GM19043 (cell line): ENCODE data around the gene DMRT1.

ENCODE experiments used
- ATAC-seq: cut with Tn5 transposase; IDR thresholded peaks from one replicate; pipeline ENCODE4 v1.9.1; 2021; ENCODE audit warnings: low read depth; ENCODE audit not compliant: unreplicated experiment

The DMRT1 gene

DNA sequence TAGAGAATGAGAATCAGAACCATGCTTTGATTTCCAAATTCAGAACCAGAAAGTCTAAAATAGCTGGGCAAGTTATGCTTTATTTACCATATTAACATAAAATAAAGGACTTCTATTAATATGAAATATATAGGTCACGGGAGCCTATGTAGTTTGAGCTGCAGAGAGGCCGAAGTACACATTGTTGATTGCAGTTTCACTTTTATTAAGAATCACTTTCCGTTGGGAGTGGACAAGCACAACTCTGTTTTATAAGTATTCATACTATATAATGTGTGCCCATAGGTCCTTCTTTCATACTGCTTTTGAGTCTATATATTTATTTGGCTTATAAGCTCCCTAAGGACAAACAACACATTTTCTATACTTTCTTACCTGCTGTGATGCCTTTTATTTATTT is 76.2 kb downstream of the DMRT1 start:
- no peak for ATAC-seq

- ATAC-seq: no peak
Observed at GRCh38 chr9:920927-921326, 79.4 kb downstream of the DMRT1 start.

GRCh38 chr9:922171-922570 is 80.7 kb downstream of the DMRT1 start:
- ATAC-seq: no peak

DNA sequence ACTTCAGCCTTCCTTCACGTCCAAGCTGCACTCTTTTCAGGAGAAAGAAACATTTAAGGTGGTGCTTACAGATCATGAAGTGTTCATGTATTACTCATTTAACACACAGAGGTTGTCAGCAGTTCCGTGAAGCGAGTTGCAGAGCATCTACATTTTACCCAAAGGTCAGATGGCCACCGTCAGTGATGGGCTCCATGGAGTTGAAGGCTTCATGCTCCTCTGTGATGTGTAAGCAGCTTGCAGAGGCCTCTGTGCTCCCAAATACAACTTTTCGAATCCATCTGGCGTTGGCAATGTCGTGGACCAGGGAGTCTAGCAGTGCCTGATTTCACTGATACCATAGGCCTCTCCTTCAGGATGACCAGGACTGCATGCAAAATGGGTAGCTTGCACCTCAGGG is 81.2 kb downstream of the DMRT1 start:
- no peak for ATAC-seq

DNA sequence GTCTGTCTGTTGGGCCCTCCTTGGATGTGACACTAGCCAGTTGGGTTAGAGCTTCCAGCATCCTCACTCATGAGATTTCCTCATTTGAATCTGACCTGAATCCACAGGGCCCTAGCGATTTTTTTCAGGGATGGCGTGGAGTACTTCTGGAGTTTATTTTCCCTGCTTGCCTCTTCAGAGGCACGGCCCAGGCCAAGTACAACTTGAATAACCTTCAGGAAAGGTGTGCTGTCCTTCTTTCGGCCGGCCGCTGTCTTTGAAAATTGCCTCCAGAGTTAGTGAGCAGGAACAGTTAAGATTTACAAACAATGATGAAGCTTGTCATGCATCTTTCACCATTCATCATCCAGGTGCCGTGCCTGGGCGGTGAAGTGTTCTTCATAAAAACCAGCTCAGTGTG is 85.5 kb downstream of the DMRT1 start:
- ATAC-seq: no peak

DNA sequence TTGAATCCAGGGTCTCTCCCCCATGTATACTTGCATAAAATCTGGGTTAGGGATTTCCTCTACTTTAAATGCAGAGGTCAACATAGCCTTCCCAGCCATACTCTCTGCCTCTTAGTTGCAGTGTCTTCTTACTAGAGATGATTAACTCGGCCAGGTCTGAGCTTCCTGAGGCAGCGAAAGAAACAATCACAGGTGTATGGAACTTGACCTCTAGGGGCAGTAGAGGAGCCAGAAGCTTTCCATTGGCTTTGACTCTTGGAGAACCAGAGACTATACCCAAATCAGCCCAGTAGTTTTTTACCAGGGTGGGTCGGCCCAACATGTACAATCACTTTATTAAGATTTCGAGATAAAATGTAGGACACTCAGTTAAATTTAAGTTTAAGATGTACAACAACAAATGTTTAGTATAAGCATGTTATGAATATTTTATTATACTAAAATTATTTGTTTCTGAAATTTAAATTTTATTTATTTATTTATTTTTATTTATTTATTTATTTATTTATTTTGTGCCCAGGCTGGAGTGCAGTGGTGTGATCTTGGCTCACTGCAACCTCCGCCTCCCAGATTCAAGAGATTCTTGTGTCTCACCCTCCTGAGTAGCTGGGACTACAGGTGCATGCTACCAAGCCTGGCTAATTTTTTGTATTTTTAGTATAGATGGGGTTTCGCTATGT is 87.0 kb downstream of the DMRT1 start:
- peak; percentile 70 for ATAC-seq

DNA sequence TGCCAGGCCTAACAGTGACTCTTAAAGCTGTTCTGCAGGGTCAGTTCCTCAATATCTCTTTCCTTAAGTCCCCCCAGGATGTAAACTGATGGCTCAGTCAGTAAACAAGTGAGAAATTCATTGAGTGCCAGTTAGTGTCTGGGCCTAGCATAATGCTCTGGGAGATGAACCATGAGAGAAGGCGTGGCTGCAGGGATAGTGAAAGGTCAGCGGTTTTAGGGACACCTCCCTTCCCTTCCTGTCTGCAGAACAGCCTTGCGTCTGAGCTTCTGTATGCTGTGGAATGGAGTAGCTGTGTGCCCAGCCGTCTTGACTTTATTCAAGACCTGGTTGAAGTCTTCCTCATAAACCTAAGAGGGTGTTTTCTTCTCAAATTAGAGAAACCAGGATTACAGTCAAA is 88.2 kb downstream of the DMRT1 start:
- ATAC-seq: no peak

DNA sequence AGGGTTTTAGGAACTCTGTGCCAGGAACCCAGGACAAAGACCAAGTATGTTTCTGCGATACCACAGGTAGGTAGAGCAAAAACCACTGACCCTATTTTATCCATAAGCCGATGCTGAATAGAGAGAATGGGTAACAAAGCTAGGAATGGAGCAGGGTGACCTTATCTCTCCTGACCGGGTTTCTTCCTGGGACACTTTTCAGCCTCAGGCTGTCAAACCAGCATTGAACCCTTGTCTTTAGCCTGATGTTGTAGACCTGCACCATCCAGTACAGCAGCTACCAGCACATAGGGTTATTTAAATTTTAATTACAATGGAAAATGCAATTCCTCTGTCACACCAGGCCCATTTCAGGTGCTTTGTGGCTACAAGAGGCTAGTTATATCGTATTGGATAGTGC is 91.9 kb downstream of the DMRT1 start:
- ATAC-seq: no peak

GRCh38 chr9:935348-935965 is 94.0 kb downstream of the DMRT1 start:
- no peak for ATAC-seq

DNA sequence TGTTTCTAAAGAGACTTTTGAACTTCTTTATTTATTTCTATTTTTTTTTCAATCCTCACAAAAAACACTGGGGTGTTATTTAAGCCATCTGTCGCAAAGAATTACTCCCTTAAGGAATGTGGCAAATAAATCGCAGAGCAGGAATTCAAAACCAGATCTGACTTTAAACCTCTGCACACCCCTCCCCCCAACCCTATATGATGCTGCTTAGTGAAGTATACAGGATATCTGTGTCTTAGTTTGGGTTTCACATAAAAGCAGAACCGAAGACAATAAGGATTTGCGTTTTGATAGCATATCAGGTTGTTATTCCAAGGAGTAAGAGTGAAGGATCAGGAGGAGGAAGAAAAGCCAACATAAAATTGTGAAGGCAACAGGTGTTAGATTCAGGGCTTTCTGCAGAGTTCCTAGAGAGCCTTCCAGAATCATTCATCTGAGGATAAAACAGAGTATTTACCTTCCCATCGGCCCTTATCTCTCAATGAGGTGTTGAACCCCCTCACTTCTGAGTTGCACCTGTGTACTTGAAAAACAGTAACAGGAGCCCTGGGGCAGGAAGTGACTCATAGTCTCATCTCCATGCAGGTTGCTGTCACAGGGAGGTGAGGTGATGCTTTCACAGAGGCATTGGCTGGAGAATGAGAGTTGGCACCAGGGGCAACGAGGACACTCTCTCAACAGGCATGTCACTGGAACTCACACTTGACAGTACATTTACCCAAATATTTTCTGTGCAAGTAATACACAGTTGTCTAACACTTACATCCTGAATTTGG is 101.5 kb downstream of the DMRT1 start:
- no peak for ATAC-seq

GRCh38 chr9:947985-948384 is 106.5 kb downstream of the DMRT1 start:
- ATAC-seq: no peak

- no peak for ATAC-seq
Observed at GRCh38 chr9:948497-948896, 107.0 kb downstream of the DMRT1 start.

DNA sequence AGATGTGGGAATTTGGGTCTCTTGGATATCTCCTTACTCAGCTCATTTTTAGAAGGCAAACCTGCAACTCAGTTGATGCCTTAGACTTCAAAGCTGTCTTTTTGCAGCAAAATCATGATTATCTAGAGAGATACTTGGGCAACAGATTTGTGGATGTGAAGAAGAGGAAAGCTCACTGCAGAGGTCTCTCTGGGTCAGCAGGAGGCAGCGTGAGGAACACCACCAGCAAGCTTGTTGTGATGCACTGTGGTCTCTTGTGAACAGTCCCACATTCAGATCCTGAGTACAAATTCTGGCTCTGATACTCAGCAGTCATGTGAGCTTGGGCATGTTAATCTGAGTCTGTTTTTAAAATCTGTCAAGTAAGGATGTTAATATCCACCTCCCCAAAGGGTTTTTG is 108.6 kb downstream of the DMRT1 start:
- no peak for ATAC-seq

GRCh38 chr9:952546-952945 is 111.0 kb downstream of the DMRT1 start:
- no peak for ATAC-seq

GRCh38 chr9:959105-959504 is 117.6 kb downstream of the DMRT1 start:
- no peak for ATAC-seq

DNA sequence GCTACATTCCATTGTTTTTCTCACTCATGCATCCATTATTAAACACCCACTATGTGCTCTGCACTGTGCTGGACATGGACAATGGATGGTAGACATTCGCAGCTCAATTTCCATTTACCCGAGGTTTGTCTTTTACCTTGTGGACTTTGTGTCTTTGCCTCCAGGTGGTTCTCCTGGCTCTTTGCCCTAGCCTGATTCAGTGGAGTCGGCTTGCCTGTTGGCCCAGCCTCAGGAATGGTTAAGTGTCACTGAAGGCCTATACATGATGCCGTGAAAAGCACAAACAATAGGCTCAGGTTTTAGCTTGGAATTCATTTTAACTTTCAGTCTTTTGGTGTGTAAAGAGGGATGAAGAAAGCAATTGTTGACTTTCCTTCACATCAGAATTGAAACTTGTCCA is 118.4 kb downstream of the DMRT1 start:
- no peak for ATAC-seq

GRCh38 chr9:962023-962422 is 120.5 kb downstream of the DMRT1 start:
- no peak for ATAC-seq

DNA sequence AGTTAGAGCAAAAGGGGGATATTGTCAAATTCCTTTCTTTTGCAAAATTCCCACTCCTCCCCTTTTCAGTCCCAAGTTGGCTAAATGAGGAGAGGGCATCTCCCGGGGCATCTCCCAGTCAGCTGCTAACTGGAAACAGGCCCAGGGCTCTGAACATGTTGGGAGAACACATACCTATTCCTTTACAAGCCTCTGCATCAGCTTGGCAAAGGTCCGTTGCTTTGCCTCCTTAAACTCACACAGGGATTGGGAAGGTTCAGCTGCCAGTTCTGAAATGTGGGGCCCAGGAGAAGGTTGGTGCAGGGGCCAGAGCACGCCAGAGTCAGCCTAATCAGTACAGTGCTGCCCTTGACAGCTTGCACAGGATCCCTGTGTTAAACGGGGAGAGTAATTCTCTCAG is 124.0 kb downstream of the DMRT1 start:
- ATAC-seq: no peak

DNA sequence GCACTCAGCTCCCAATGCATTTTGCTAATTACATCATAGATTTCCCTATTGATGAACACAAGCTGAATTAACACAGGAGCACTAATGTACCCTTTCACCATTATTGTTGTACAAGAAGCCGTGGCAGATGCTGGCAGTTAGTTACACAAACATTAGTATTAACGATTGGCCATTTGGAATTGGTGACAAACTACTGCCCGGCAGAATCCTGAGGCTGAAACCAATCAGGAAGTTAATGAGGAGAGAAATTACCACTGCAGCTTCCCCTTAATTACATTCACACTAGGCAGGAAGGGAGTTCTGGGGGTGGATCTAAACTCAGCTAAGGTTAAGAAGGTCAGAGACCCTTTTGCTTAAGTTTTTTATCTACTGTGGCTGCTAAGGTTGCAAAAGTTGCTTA is 125.4 kb downstream of the DMRT1 start:
- no peak for ATAC-seq

GRCh38 chr9:967436-967835 is 125.9 kb downstream of the DMRT1 start:
- no peak for ATAC-seq

GRCh38 chr9:967903-968641 is 126.6 kb downstream of the DMRT1 start:
- ATAC-seq: no peak
